ENCODE data around the gene GDF10. TPM values are rescaled to one million over a fixed set of nuclear protein-coding genes. Genes with fewer than 3 reads are reported as not detected.

The GDF10 gene
- total and polyA plus RNA-seq, 10 of the 15 experiments (the other 5 are each of a cell fraction or from before 2014, with no cell fraction given) = not detected

DNA sequence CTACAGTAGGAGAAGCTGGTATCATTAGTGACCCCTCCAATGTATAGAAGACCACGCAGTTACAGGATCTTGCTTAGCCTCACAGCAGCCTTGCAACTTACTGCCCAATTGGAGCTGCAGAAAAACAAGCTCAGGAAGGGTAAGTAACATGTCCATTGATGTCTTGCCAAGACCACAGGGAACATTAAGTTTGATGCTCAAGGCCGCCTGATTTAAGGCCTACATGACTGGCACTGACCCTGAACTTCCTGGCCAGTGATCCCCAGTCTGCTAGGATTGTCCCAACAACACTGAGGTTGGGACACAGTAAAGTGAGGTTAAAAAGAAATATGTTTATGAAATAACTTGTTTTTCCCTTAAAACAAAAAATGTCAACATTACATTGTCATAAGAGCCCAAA lies 15.4 kb downstream of the GDF10 start:
- no peaks in the 10 kb centered on the region for H3K79me2 ChIP-seq (ENCODE audit: control insufficient read depth, insufficient read depth, low read length)
- no peak overlapping the region for H3K27ac ChIP-seq (ENCODE audit: control insufficient read depth, insufficient read depth)
- H4K20me1 ChIP-seq (ENCODE audit: control insufficient read depth, insufficient read depth) = no peaks in the 10 kb centered on the region
- H2AFZ ChIP-seq (ENCODE audit: control insufficient read depth, low read depth, low read length) = no peak overlapping the region
- no peaks in the 10 kb centered on the region; a peak in 1 of 4 replicates for H3K27me3 ChIP-seq (replicated peaks in 1 of 2; ENCODE audit: control insufficient read depth in 2 of 2, insufficient read depth in 2 of 2, low read length in 1 of 2)
- no peak overlapping the region for H3K9ac ChIP-seq (ENCODE audit: control insufficient read depth, insufficient read depth, low read length)
- ChIA-PET RAD21 (ENCODE audit: unreplicated experiment) (no interaction called here), CTCF (interaction anchor here (0.8 to 6.8 kb wide), 3 partner anchors 23 to 290 kb away, joined by 4 to 135 read pairs (median 45); no protein-coding TSS in a partner anchor), SMC1A (ENCODE audit: uncharacterized antibody, unreplicated experiment) (interaction anchor here (0.6 to 7.4 kb wide), 3 partner anchors 207 to 291 kb away, joined by 3 to 66 read pairs (median 3); no protein-coding TSS in a partner anchor), POLR2A (no interaction called here)
- in situ Hi-C loops (cut with MboI) = no loop called here
- H3K4me2 ChIP-seq (ENCODE audit: control insufficient read depth, insufficient read depth) = no peak overlapping the region
- FAIRE-seq (no peak), ATAC-seq (no peak), DNase-seq (ENCODE audit: low read depth, low spot score) (no peak)
- BruUV-seq (replicated peaks) = no TSS peak
- H3K36me3 ChIP-seq (ENCODE audit: control insufficient read depth in 2 of 2, insufficient read depth in 2 of 2, low read length in 1 of 2) = no peaks in the 10 kb centered on the region
- WGBS (ENCODE audit: insufficient coverage, insufficient replicate concordance, low lambda C conversion rate, missing lambda C conversion rate) = 19% methylated on average over 2 of the region's 2 CpGs
- intact Hi-C loops (cut with micrococcal nuclease; ENCODE audit: unreplicated experiment) = no loop called here
- H3K4me3 ChIP-seq = no peak overlapping the region
- TF ChIP-seq ETV6 (conservative IDR thresholded peaks at IDR 0.05 in 1 of 2, IDR thresholded peaks at IDR 0.05 in 1 of 2; ENCODE audit: borderline replicate concordance in 1 of 2, low read depth in 1 of 2) (no peak), NFIC (IDR thresholded peaks at IDR 0.05; ENCODE audit: low read depth, low read length) (no peak)
- TF ChIP-seq, protein P1, sequence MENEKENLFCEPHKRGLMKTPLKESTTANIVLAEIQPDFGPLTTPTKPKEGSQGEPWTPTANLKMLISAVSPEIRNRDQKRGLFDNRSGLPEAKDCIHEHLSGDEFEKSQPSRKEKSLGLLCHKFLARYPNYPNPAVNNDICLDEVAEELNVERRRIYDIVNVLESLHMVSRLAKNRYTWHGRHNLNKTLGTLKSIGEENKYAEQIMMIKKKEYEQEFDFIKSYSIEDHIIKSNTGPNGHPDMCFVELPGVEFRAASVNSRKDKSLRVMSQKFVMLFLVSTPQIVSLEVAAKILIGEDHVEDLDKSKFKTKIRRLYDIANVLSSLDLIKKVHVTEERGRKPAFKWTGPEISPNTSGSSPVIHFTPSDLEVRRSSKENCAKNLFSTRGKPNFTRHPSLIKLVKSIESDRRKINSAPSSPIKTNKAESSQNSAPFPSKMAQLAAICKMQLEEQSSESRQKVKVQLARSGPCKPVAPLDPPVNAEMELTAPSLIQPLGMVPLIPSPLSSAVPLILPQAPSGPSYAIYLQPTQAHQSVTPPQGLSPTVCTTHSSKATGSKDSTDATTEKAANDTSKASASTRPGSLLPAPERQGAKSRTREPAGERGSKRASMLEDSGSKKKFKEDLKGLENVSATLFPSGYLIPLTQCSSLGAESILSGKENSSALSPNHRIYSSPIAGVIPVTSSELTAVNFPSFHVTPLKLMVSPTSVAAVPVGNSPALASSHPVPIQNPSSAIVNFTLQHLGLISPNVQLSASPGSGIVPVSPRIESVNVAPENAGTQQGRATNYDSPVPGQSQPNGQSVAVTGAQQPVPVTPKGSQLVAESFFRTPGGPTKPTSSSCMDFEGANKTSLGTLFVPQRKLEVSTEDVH (IDR thresholded peaks at IDR 0.05; ENCODE audit: low read depth, partially characterized antibody) = no peak
- no peaks in the 10 kb centered on the region for H3K4me1 ChIP-seq (ENCODE audit: control insufficient read depth, insufficient read depth, low read length)
- no peaks in the 10 kb centered on the region for H3K9me3 ChIP-seq (replicated peaks; ENCODE audit: control insufficient read depth, insufficient read depth, low read length)
